IPS-15b (cell line): ENCODE measurements around the gene UBQLN1.
"Not testable (repeated sequence)": the region's sequence is repeated elsewhere in the genome, so short reads cannot be mapped to it uniquely, and the experiment has no call there.

Experiments
- H3K27me3 ChIP-seq: one replicate; pipeline ENCODE4 v1.6.1; 2013; ENCODE audit warnings: low read length; ENCODE audit not compliant: control insufficient read depth, insufficient read depth
- H3K36me3 ChIP-seq: one replicate; pipeline ENCODE4 v1.6.1; 2013; ENCODE audit warnings: low read length; ENCODE audit not compliant: control insufficient read depth, insufficient read depth
- H3K4me1 ChIP-seq: one replicate; pipeline ENCODE4 v1.6.1; 2013; ENCODE audit warnings: mild to moderate bottlenecking, low read length; ENCODE audit not compliant: control insufficient read depth, insufficient read depth
- H3K4me3 ChIP-seq: one replicate; pipeline ENCODE4 v1.5.1; 2013; ENCODE audit warnings: low read depth, low read length
- H3K9ac ChIP-seq: one replicate; pipeline ENCODE4 v1.6.1; 2013; ENCODE audit warnings: low read depth, mild to moderate bottlenecking, low read length
- H3K9me3 ChIP-seq: one replicate; pipeline ENCODE4 v1.6.1; 2013; ENCODE audit warnings: mild to moderate bottlenecking, low read length; ENCODE audit not compliant: control insufficient read depth, insufficient read depth

UBQLN1 gene

DNA sequence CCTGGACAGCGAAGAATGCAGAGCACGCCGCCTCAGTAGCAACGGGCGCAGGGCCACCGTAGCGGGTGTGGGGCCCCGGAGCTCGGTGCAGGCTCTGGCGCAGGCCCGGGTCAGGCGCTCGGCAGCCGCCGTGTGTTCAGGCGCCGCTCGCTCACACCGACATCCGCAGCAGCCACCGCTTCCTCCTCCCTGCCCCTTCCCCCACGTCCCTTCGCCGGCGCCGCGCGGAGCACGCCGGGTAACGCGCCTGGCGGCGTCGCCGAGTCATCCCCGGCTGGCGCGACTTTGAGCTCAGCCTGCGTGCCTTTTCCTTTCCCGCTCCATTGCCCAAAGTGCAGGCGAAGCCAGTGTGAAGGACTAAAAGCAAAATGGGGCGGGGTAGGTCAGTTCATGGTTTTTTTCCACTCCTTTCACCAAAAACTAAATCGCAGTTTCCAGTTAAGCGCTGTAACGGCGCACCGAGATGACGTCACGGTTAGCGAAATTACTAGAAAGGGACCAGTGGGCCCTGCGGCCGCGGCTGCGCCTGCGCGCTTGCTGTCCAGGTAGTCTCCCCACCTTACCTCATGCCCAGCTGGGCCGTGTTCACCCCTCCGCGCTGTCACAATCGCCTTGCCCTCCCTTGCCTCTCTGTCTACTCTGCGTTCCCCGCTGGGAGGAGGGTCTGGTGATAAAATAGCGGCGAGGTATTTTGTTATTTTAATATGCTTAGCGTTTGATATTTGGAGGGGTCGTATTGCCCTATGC lies at the start of gene UBQLN1:
UBQLN1 (minus strand) TSS at position 191 of the 747 bp plus-strand sequence. CDS start 279 bp downstream, outside the sequence.
- Histone ChIP-seq H3K4me3 (peak within 1 kb of the TSS; percentile 71), H3K9me3 (no peaks in the 10 kb centered on the region), H3K27me3 (peaks cover 1% of the 10 kb centered on the region), H3K4me1 (peaks cover 7% of the 10 kb centered on the region), H3K36me3 (no peaks in the 10 kb centered on the region), H3K9ac (peak within 1 kb of the TSS; percentile 94)

- no peaks in the 10 kb centered on the region for H3K27me3 ChIP-seq
- no peaks in the 10 kb centered on the region for H3K9me3 ChIP-seq
- H3K4me1 ChIP-seq = no peaks in the 10 kb centered on the region
- no peak overlapping the region for H3K9ac ChIP-seq
- no peaks in the 10 kb centered on the region for H3K36me3 ChIP-seq
- H3K4me3 ChIP-seq = no peak overlapping the region
These were observed 46.7 kb upstream of the UBQLN1 start for GRCh38 chr9:83754383-83754977.

DNA sequence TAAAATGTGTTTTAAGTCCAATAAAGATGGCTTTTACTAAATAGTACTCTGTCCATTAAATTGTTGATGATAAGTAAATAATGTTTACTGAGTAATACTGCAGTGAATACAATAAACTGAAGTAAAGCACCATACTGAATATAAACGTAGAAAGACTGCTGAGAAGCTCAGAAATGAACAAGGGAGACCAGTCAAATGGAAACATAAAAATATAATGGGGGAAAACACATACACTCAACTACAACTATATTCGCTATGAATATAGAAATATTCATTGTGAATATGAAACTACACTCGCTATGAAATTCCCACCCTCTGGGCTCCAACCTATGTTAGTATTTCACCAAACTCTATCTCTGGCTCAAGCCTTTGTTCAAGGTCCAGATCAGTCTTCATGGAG lies 41.9 kb upstream of the UBQLN1 start:
- Histone ChIP-seq H3K9ac (no peak overlapping the region), H3K4me3 (no peak overlapping the region), H3K27me3 (no peaks in the 10 kb centered on the region), H3K9me3 (no peaks in the 10 kb centered on the region), H3K4me1 (no peaks in the 10 kb centered on the region), H3K36me3 (no peaks in the 10 kb centered on the region)

DNA sequence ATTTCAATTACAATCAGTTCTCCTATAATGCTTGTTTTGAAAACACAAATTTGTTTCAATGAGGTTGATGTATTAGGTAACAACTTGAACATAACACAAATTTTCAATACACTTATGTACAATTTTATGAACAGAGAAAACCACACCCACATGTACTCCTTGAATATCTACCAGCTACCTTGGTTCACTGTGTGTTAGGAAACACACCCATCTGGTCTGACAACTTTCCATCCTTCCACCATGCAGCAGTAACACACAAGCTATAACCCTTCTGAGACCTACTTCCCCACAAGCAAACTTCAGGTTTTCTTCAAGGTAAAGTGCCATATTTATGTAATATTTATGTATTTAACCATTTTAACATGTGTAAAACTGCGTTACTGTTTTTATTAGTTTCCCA lies 36.4 kb upstream of the UBQLN1 start:
- Histone ChIP-seq H3K9ac (no peak overlapping the region), H3K4me1 (no peaks in the 10 kb centered on the region), H3K36me3 (no peaks in the 10 kb centered on the region), H3K4me3 (no peak overlapping the region), H3K27me3 (no peaks in the 10 kb centered on the region), H3K9me3 (no peaks in the 10 kb centered on the region)

GRCh38 chr9:83733739-83734138 lies 26.0 kb upstream of the UBQLN1 start:
- peaks cover 3% of the 10 kb centered on the region for H3K27me3 ChIP-seq
- no peaks in the 10 kb centered on the region for H3K9me3 ChIP-seq
- H3K9ac ChIP-seq = no peak overlapping the region
- H3K4me1 ChIP-seq = no peaks in the 10 kb centered on the region
- no peaks in the 10 kb centered on the region for H3K36me3 ChIP-seq
- H3K4me3 ChIP-seq = no peak overlapping the region

DNA sequence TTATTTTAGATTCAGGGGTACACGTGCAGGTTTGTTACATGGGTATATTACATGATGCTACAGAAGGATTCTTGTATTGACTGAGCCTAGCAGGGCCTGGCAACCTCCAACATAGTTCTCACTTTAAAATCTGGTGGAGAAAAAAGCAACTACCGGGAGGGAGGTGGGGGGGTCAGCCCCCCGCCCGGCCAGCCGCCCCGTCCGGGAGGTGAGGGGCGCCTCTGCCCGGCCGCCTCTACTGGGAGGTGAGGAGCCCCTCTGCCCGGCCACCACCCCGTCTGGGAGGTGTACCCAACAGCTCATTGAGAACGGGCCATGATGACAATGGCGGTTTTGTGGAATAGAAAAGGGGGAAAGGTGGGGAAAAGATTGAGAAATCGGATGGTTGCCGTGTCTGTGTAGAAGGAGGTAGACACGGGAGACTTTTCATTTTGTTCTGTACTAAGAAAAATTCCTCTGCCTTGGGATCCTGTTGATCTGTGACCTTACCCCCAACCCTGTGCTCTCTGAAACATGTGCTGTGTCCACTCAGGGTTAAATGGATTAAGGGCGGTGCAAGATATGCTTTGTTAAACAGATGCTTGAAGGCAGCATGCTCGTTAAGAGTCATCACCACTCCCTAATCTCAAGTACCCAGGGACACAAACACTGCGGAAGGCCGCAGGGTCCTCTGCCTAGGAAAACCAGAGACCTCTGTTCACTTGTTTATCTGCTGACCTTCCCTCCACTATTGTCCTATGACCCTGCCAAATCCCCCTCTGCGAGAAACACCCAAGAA lies 21.0 kb upstream of the UBQLN1 start:
- not testable (repeated sequence) for H3K36me3 ChIP-seq, H3K9me3 ChIP-seq, H3K27me3 ChIP-seq, H3K4me1 ChIP-seq, H3K4me3 ChIP-seq, H3K9ac ChIP-seq

GRCh38 chr9:83724436-83724835 lies 16.7 kb upstream of the UBQLN1 start:
- H3K4me1 ChIP-seq = no peaks in the 10 kb centered on the region
- H3K4me3 ChIP-seq = no peak overlapping the region
- no peaks in the 10 kb centered on the region for H3K36me3 ChIP-seq
- H3K9ac ChIP-seq = no peak overlapping the region
- H3K27me3 ChIP-seq = no peaks in the 10 kb centered on the region
- no peaks in the 10 kb centered on the region for H3K9me3 ChIP-seq

DNA sequence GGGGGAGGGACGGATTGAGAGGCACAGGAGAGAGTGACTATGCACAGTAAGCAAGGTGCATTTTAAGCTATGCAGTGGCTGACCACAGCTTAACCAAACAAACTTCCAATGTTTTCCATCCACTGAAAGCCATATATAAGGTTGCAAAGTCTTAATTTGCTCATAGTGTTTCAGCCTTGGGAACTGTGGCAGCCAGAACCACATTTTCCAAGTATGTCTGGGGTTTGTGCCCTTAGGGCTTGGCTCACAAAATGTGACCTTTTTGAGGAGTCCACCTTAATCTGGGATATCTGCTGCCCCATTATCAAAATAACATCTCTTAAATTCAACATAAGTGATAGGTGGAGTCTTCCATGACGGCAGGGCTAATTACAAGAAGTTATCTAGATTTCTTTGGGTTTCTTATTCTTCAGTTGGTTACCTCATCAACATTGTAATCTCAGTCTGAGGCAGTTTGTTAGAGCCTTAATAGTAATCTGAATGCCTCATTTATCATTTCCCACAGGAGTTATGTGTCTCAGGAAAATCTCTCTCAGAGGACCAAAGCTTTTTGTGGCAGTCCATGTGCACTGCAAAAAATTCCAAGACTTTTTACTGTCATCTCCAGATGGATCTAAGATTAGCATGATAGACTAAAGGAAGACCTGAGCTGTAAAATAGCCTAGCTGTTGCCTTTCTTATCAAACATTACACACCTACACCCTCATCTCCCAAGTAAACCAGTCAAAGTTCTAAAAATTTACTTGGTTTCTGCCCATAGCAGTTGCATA lies 15.2 kb upstream of the UBQLN1 start:
- Histone ChIP-seq H3K27me3 (no peaks in the 10 kb centered on the region), H3K36me3 (no peaks in the 10 kb centered on the region), H3K4me1 (no peaks in the 10 kb centered on the region), H3K9ac (no peak overlapping the region), H3K9me3 (no peaks in the 10 kb centered on the region), H3K4me3 (no peak overlapping the region)

DNA sequence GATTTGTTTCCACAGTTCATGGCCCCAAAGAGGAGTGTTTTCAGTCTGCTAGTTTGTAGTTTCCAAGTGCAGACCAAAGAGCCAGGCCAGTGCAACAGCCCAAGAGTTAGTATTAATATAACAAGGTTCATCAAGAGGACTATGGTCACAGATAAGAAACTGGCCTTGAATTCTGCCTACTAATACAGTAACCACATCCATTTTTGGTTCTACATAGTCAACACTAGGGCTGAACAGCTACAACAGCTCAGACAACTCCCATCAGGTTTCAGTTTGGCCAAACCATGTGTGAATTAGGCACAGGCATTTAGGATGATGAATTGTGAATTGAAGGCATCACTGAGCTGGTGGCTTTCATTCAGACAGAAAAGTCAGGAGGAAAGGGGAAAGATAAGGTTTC lies 13.8 kb upstream of the UBQLN1 start:
- Histone ChIP-seq H3K36me3 (no peaks in the 10 kb centered on the region), H3K4me3 (no peak overlapping the region), H3K9ac (no peak overlapping the region), H3K27me3 (no peaks in the 10 kb centered on the region), H3K9me3 (no peaks in the 10 kb centered on the region), H3K4me1 (no peaks in the 10 kb centered on the region)

- no peaks in the 10 kb centered on the region for H3K4me1 ChIP-seq
- H3K36me3 ChIP-seq = no peaks in the 10 kb centered on the region
- no peaks in the 10 kb centered on the region for H3K9me3 ChIP-seq
- H3K4me3 ChIP-seq = no peak overlapping the region
- H3K27me3 ChIP-seq = peaks cover 3% of the 10 kb centered on the region
- H3K9ac ChIP-seq = no peak overlapping the region
These were observed 8.0 kb upstream of the UBQLN1 start for GRCh38 chr9:83715794-83716193.

GRCh38 chr9:83715221-83715620 lies 7.5 kb upstream of the UBQLN1 start:
- Histone ChIP-seq H3K4me3 (no peak overlapping the region), H3K36me3 (no peaks in the 10 kb centered on the region), H3K9me3 (no peaks in the 10 kb centered on the region), H3K27me3 (peaks cover 3% of the 10 kb centered on the region), H3K9ac (no peak overlapping the region), H3K4me1 (no peaks in the 10 kb centered on the region)
